Tibial artery (tissue), 4 donors: Measurements from ENCODE around the gene KLF13.

ENCODE experiments used
- DNase-seq, 2 donors: peaks; one replicate each; pipeline ENCODE4 v3.0.0-alpha.2; 2019
- H3K27ac ChIP-seq, 2 donors: fragments of 200-600 bp; sonication (generic) in 1 of 2; 1 replicate in 1 of 2; 2 replicates in 1 of 2; pipeline ENCODE4 v1.5.1; 2018 to 2019; ENCODE audit warnings: mild to moderate bottlenecking in 1 of 2
- H3K27me3 ChIP-seq, 2 donors: fragments of 200-600 bp; sonication (generic) in 1 of 2; one replicate each; pipeline versions ENCODE4 v1.5.1 to v1.6.0; 2016 to 2019
- H3K36me3 ChIP-seq, 3 donors: fragments of 200-600 bp; sonication (generic) in 2 of 3; one replicate each; pipeline ENCODE4 v1.5.1; 2016 to 2019; ENCODE audit warnings: mild to moderate bottlenecking in 2 of 3
- H3K4me1 ChIP-seq, 4 donors: fragments of 200-600 bp; sonication (generic) in 2 of 4; 1 replicate in 3 of 4; 2 replicates in 1 of 4; pipeline ENCODE4 v1.5.1; 2016 to 2019
- H3K4me3 ChIP-seq, 2 donors: fragments of 200-600 bp; sonication (generic) in 1 of 2; 1 replicate in 1 of 2; 2 replicates in 1 of 2; pipeline ENCODE4 v1.5.1; 2018 to 2019; ENCODE audit warnings: mild to moderate bottlenecking in 2 of 2
- H3K9me3 ChIP-seq, 3 donors: fragments of 200-600 bp; sonication (generic) in 1 of 3; one replicate each; pipeline ENCODE4 v1.5.1; 2016 to 2019
- CTCF ChIP-seq, 2 experiments: fragments of 200-600 bp in 1 of 2; fragments of 450-650 bp in 1 of 2; IDR thresholded peaks; one replicate each; pipeline ENCODE4 v1.5.1; 2017 to 2019; ENCODE audit warnings: antibody characterized with exemption in 2 of 2, mild to moderate bottlenecking in 1 of 2, moderate library complexity in 1 of 2
- intact Hi-C: fragments of 100-400 bp; cut with DNase I; formaldehyde crosslinking; loops from one replicate; pipeline ENCODE4 v1.15.0; 2023; ENCODE audit warnings: low total_unique reads

KLF13 gene

DNA sequence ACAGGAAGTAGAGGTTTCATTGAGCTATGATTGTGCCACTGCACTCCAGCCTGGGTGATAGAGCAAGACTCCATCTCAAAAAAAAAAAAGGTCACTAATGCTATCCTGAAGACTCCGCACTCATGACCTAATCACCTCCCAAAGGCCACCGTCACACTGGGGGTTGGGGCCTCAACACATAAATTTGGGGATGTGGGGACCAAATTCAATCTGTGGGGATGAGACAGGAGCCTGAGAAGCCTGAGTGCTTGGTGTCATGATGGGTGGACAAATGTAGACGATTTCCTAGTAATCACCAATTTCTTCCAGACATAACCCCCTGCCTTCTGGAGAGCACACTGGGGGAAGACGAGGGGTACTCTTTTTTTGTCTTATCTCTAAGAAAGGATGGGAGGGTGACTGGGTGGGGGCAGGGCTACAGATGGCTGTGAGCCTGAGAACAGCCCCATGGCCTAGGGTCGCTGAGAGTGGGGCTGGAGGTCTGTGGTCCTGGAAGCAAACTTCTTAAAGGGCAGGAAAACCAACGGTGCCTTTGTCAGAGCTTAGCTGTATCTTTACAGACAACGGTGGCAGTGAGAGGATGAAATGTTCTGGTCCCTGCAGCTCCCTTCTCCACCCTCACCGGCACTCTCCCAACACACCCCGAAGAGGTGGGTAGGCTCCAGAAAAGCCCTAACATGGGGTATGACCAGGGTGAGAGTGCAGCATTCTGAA is 16.6 kb upstream of the KLF13 start:
- Histone ChIP-seq H3K27me3 (peaks cover 0 to 55% of the 10 kb centered on the region in 2 donors), H3K4me1 (no peaks in the 10 kb centered on the region), H3K9me3 (peaks cover 0 to 19% (median 11%) of the 10 kb centered on the region in 3 donors), H3K4me3 (no peak overlapping the region), H3K27ac (no peak overlapping the region), H3K36me3 (no peaks in the 10 kb centered on the region)
- DNase-seq: no peak
- intact Hi-C loops: no loop called here
- no peak for TF ChIP-seq CTCF (IDR thresholded peaks at IDR 0.05)

DNA sequence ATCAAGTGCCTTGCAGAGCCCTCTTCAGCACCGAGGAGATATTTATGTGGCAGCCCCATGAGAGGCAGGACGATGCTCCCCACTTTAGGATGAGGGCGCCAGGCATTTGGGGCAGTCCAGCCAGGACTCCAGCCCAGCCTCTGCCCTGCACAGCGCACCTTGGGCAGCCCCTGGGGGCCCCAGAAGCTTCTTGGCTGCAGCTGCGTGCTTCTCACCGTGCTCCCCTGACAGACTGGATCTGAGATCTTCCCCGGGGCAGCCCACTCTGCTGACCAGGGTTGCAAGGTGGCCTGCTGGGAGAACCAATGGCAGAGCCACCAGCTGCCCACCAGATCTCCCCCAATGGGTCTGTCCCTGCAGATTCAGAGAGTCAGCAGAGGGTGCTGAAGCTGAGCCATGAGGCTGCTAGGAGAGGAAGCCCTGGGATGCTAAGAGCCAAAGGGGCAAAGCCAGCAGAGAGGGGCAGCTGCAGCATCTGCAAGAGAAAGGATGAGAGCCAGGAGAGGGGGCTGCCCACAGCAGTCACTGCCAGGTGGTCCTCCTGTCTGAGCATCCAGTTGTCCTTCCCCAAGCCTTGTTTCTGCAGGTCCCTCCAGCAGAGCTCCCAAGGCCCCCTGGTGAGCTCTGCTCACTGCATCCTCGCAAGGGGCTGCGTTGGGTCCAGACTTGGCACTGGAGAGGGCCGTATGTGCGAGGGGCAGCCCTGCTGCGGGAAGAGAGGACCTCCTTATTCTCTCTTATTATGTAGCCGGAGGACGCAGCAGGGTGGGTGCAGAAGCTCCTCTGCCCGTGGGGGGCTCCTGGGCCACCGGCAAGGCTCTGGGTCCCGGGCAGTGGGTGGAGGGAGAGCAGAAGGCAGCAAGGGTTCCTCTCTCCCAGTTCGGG is 14.7 kb upstream of the KLF13 start:
- H3K27me3 ChIP-seq: peaks cover 0 to 57% of the 10 kb centered on the region in 2 donors
- intact Hi-C loops: no loop called here

GRCh38 chr15:31313223-31313622 is 13.4 kb upstream of the KLF13 start:
- no peak for TF ChIP-seq CTCF (IDR thresholded peaks at IDR 0.05)
- Histone ChIP-seq H3K9me3 (peaks cover 0 to 19% (median 11%) of the 10 kb centered on the region in 3 donors), H3K27ac (no peak overlapping the region), H3K4me3 (no peak overlapping the region), H3K4me1 (no peaks in the 10 kb centered on the region), H3K27me3 (peaks cover 0 to 48% of the 10 kb centered on the region in 2 donors), H3K36me3 (no peaks in the 10 kb centered on the region)
- no peak for DNase-seq
- intact Hi-C loops: no loop called here

More for the DNA sequence above, 14.7 kb upstream of the KLF13 start:
- Histone ChIP-seq H3K4me1 (no peaks in the 10 kb centered on the region), H3K4me3 (no peak overlapping the region), H3K36me3 (no peaks in the 10 kb centered on the region), H3K9me3 (peaks cover 0 to 19% (median 11%) of the 10 kb centered on the region in 3 donors), H3K27ac (no peak overlapping the region)
- DNase-seq: no peak
- no peak for TF ChIP-seq CTCF (IDR thresholded peaks at IDR 0.05)

DNA sequence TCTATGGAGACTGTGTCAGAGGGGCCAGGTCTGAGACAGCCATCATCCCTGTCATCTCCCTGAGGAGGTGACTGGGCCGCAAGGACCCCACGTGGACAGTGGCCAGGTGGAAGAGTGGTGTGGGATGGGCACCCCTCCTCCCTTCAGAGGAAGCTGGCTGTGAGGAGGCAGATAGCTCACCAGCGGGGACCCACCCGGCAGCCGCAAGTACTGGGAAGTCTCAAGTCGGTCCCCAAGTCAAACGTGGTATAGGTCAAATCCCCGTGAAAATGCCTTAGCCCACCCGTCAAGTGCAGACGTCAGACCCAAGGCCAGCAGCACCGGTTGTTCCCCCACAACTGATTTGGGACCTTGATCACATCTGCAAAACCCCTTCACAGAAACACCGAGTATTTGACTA is 12.3 kb upstream of the KLF13 start:
- TF ChIP-seq CTCF (IDR thresholded peaks at IDR 0.05): no peak
- intact Hi-C loops: no loop called here
- DNase-seq: peak in 1 of 2 donors; percentile 49
- H3K4me1 ChIP-seq: no peaks in the 10 kb centered on the region
- no peaks in the 10 kb centered on the region for H3K36me3 ChIP-seq
- peaks cover 0 to 19% (median 11%) of the 10 kb centered on the region in 3 donors for H3K9me3 ChIP-seq
- no peak overlapping the region for H3K27ac ChIP-seq
- no peak overlapping the region for H3K4me3 ChIP-seq
- peaks cover 0 to 47% of the 10 kb centered on the region in 2 donors for H3K27me3 ChIP-seq

GRCh38 chr15:31316135-31316795 is 10.4 kb upstream of the KLF13 start:
- Histone ChIP-seq H3K36me3 (no peaks in the 10 kb centered on the region), H3K4me3 (no peak overlapping the region), H3K4me1 (no peaks in the 10 kb centered on the region), H3K27ac (no peak overlapping the region), H3K27me3 (peaks cover 0 to 40% of the 10 kb centered on the region in 2 donors), H3K9me3 (peaks cover 0 to 19% (median 11%) of the 10 kb centered on the region in 3 donors)
- intact Hi-C loops: no loop called here
- no peak for TF ChIP-seq CTCF (IDR thresholded peaks at IDR 0.05)
- DNase-seq: peak in 1 of 2 donors; percentile 58
